ENCODE data around the gene PROZ.

Gene PROZ

DNA sequence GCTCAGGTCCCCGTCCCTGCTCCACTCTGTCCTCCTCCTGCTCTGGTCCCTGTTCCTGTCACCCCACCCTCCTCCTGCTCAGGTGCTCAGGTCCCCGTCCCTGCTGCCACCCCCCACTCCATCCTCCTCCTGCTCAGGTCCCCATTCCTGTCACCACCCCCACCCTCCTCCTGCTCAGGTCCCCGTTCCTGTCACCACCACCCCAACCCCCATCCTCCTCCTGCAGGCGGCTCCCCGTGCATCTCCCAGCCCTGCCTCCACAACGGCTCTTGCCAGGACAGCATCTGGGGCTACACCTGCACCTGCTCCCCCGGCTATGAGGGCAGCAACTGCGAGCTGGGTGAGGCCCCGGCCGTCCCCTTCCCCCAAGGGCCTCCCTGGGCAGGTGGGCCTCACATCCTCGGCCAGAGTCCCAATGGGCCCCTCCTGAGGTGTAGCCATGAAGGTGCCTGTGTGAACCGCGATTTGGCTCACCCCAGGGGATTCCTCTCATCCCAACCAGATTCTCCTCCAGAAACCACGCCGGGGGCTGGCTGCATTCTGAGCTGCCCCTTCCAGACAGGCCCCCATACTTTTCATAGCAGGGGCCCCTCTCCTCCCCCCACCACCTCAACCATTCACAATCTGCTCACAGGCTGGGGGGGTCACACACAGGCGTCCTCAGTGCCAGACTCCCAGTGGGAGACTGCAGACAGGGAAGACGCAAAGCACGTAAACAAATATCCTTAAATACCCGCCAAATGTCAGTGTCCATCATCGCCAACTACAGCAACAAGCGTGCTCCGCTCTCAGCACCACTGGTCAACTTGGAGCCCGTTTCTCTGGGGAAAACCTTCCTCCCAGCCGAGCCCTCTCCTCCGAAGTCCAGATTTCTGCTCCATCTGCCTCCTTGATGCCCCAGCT is 4.6 kb downstream of the PROZ start:
- in situ Hi-C loops (cut with MboI; ENCODE audit: low pct_unique_long_range_greater_than_20kb, low sequenced_read_pairs, unreplicated experiment) = no loop called here
- DNase-seq (ENCODE audit: low spot score) = no peak
- TF ChIP-seq CTCF (IDR thresholded peaks at IDR 0.05; ENCODE audit: extremely low read depth, insufficient read depth, missing control alignments) = no peak

- DNase-seq (ENCODE audit: low spot score) = no peak
- in situ Hi-C loops (cut with MboI; ENCODE audit: low pct_unique_long_range_greater_than_20kb, low sequenced_read_pairs, unreplicated experiment) = no loop called here
- no peak for TF ChIP-seq CTCF (IDR thresholded peaks at IDR 0.05; ENCODE audit: extremely low read depth, insufficient read depth, missing control alignments)
These were observed 6.0 kb downstream of the PROZ start for GRCh38 chr13:113164492-113164891.

- no peak for DNase-seq (ENCODE audit: low spot score)
- TF ChIP-seq CTCF (IDR thresholded peaks at IDR 0.05; ENCODE audit: extremely low read depth, insufficient read depth, missing control alignments) = no peak
- in situ Hi-C loops (cut with MboI; ENCODE audit: low pct_unique_long_range_greater_than_20kb, low sequenced_read_pairs, unreplicated experiment) = no loop called here
These were observed 7.8 kb downstream of the PROZ start for GRCh38 chr13:113166266-113166665.

DNA sequence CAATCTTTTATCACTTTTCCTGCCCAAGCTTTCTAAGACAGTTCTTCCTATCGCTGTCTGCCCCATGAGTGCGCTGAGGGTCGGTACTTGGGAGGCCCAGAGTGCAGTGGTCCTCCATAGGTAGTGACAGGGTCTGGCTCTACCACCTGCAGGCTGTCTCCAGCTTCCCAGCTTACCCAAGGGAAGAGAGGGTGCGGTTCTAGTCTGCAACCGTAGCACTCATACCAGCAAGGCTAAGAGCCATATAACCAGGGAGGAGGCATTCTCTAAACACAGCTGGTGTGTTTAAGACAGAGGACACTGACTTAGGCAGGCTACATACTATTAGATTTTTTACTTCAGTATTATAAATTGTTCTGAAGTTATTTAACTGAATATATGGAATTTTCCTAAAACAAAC is 8.2 kb downstream of the PROZ start:
- TF ChIP-seq CTCF (IDR thresholded peaks at IDR 0.05; ENCODE audit: extremely low read depth, insufficient read depth, missing control alignments) = no peak
- no peak for DNase-seq (ENCODE audit: low spot score)
- in situ Hi-C loops (cut with MboI; ENCODE audit: low pct_unique_long_range_greater_than_20kb, low sequenced_read_pairs, unreplicated experiment) = no loop called here

DNA sequence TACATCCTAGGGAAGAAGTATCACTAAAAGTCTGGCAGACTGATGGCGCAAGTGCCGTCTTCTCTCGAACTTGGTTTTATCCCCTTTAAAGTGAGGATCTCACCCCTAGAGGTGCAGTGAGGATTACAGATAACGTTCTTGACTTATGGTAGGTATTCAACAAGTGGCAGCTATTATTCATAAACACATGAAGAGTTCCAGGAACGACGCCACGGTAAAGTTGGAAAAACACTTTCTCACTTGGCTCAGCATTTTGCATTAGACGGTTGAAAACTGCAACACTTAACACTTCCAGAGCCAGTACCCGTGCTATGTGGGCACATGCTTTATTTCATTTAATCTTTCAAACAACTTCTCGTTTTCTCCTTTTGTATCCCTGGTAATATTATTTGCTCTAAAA is 8.7 kb downstream of the PROZ start:
- DNase-seq (ENCODE audit: low spot score) = no peak
- in situ Hi-C loops (cut with MboI; ENCODE audit: low pct_unique_long_range_greater_than_20kb, low sequenced_read_pairs, unreplicated experiment) = no loop called here
- no peak for TF ChIP-seq CTCF (IDR thresholded peaks at IDR 0.05; ENCODE audit: extremely low read depth, insufficient read depth, missing control alignments)

DNA sequence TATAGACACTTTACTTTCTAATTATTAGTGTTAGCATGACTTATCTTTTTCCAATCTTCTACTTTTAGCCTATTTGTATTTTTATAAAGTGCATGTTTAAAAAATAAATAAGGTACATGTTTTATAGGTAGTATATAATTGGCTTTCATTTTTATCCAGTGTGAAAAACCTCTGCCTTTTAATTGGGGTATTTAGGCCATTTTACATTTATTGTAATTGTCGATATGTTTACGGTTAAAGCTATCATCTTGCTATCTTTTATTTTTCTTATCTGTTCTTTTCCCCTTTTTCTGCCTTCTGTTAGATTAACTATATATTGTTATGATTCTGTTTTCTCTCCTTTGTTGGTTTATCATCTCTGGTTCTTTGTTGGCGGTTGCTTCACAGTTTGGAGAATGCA is 9.1 kb downstream of the PROZ start:
- in situ Hi-C loops (cut with MboI; ENCODE audit: low pct_unique_long_range_greater_than_20kb, low sequenced_read_pairs, unreplicated experiment) = no loop called here
- DNase-seq (ENCODE audit: low spot score) = no peak
- TF ChIP-seq CTCF (IDR thresholded peaks at IDR 0.05; ENCODE audit: extremely low read depth, insufficient read depth, missing control alignments) = no peak
